ENCODE results near the gene XYLT1. TPM values are rescaled to one million over a fixed set of nuclear protein-coding genes. Genes with fewer than 3 reads are reported as not detected.

The XYLT1 gene
- total RNA-seq, 1 donor from 2014 or later, result under 0.01 TPM

- FAIRE-seq (no peak), DNase-seq (ENCODE audit: low read depth) (no peak)
- no peaks in the 10 kb centered on the region for H3K36me3 ChIP-seq (ENCODE audit: control insufficient read depth, insufficient read depth, low read length)
- no peaks in the 10 kb centered on the region for H3K27me3 ChIP-seq (ENCODE audit: control insufficient read depth, insufficient read depth, low read length)
- H3K4me3 ChIP-seq (ENCODE audit: low read depth, low read length), result no peak overlapping the region
- no peak for TF ChIP-seq CTCF (IDR thresholded peaks at IDR 0.05; ENCODE audit: insufficient read depth, low read length, severe bottlenecking)
These were observed 166.7 kb downstream of the XYLT1 start for GRCh38 chr16:17304106-17304490.

DNA sequence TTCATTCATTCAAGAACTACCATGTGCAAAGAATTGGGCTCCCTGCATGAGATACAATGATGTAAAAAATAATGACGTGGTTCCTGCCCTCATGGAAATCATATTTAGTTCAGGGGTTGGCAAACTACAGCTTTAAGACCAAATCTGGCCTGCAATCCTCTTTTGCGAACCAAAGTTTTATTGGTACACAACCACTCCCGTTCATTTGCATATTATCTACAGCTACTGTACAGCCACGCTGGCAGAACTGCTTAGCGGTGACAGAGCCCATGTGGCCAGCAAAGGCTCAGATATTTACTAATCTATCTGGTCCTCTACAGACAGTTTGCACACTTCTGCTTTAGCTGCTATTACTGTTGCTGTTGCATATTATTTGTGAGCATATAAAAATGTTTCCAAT is 167.7 kb downstream of the XYLT1 start:
- Histone ChIP-seq H3K27me3 (ENCODE audit: control insufficient read depth, insufficient read depth, low read length) (no peaks in the 10 kb centered on the region), H3K36me3 (ENCODE audit: control insufficient read depth, insufficient read depth, low read length) (no peaks in the 10 kb centered on the region), H3K4me3 (ENCODE audit: low read depth, low read length) (no peak overlapping the region)
- DNase-seq (ENCODE audit: low read depth) (no peak), FAIRE-seq (no peak)
- no peak for TF ChIP-seq CTCF (IDR thresholded peaks at IDR 0.05; ENCODE audit: insufficient read depth, low read length, severe bottlenecking)

GRCh38 chr16:17302620-17303019 is 168.1 kb downstream of the XYLT1 start:
- no peak for FAIRE-seq
- Histone ChIP-seq H3K4me3 (ENCODE audit: low read depth, low read length) (no peak overlapping the region), H3K27me3 (ENCODE audit: control insufficient read depth, insufficient read depth, low read length) (no peaks in the 10 kb centered on the region), H3K36me3 (ENCODE audit: control insufficient read depth, insufficient read depth, low read length) (no peaks in the 10 kb centered on the region)
- DNase-seq (ENCODE audit: low read depth), result no peak
- TF ChIP-seq CTCF (IDR thresholded peaks at IDR 0.05; ENCODE audit: insufficient read depth, low read length, severe bottlenecking), result no peak

GRCh38 chr16:17302214-17302613 is 168.5 kb downstream of the XYLT1 start:
- FAIRE-seq, result no peak

DNA sequence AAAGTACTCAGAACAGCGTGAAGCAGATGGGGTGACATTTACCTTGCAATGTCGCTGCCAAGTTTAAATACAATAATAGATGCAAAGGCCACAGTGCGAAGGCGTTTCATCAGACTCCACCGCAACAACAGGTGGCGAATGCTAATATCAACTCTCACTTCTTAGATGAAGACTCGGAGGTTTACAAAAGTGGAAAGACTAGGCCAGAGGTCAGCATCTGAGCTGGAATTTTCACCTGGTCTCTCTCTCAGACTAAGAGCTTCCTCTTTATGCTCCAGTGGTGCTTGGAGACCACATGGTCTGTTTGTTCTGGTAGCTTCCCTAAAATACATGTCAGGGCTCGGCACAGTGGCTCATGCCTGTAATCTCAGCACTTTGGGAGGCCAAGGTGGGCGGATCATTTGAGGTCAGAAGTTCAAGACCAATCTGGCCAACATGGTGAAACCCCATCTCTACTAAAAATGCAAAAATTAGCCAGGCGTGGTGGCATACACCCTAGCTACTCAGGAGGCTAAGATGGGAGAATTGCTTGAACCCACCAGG is 169.1 kb downstream of the XYLT1 start:
- DNase-seq (ENCODE audit: low read depth) (no peak), FAIRE-seq (no peak)

More at GRCh38 chr16:17302214-17302613, 168.5 kb downstream of the XYLT1 start:
- no peak for TF ChIP-seq CTCF (IDR thresholded peaks at IDR 0.05; ENCODE audit: insufficient read depth, low read length, severe bottlenecking)
- Histone ChIP-seq H3K36me3 (ENCODE audit: control insufficient read depth, insufficient read depth, low read length) (no peaks in the 10 kb centered on the region), H3K4me3 (ENCODE audit: low read depth, low read length) (no peak overlapping the region), H3K27me3 (ENCODE audit: control insufficient read depth, insufficient read depth, low read length) (no peaks in the 10 kb centered on the region)
- no peak for DNase-seq (ENCODE audit: low read depth)

More for the DNA sequence above, 169.1 kb downstream of the XYLT1 start:
- no peak overlapping the region for H3K4me3 ChIP-seq (ENCODE audit: low read depth, low read length)
- no peaks in the 10 kb centered on the region for H3K27me3 ChIP-seq (ENCODE audit: control insufficient read depth, insufficient read depth, low read length)
- no peak for TF ChIP-seq CTCF (IDR thresholded peaks at IDR 0.05; ENCODE audit: insufficient read depth, low read length, severe bottlenecking)
- H3K36me3 ChIP-seq (ENCODE audit: control insufficient read depth, insufficient read depth, low read length), result no peaks in the 10 kb centered on the region

Data from bronchial epithelial cell (primary cell).